Measurements from ENCODE around the gene ZRANB1.

ZRANB1 gene

DNA sequence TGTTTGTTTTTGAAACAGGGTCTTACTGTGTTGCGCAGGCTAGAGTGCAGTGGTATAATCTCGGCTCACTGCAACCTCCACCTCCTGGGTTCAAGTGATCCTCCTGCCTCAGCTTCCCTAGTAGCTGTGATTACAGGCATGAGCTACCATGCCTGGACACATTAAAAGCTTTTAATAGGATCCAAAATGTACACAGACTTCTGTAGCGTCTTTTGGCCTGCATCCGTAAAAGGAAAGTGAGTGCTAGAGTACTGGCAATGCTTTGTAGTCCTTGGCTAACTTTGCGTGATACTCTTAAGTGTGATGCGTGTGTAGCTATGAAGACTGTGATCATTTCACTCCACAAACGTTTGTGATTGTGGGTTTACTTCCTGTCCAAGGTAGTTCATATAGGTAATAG is 13.3 kb downstream of the ZRANB1 start:
- Histone ChIP-seq H3K27me3 (ENCODE audit: insufficient read depth, insufficient read length) (no peaks in the 10 kb centered on the region), H3K36me3 (ENCODE audit: insufficient read depth, insufficient read length, low read length) (no peaks in the 10 kb centered on the region), H3K9me3 (ENCODE audit: insufficient read depth, low read length) (no peaks in the 10 kb centered on the region), H3K4me1 (ENCODE audit: insufficient read depth, insufficient read length) (no peaks in the 10 kb centered on the region), H3K9ac (ENCODE audit: insufficient read length, low read depth) (no peak overlapping the region), H3K4me3 (ENCODE audit: insufficient read length, low read depth) (no peak overlapping the region)
- TF ChIP-seq ZNF274 (IDR thresholded peaks at IDR 0.05; ENCODE audit: low read depth, low read length) = no peak
- no peak for TF ChIP-seq YY1 (IDR thresholded peaks at IDR 0.05; ENCODE audit: insufficient read depth, insufficient read length)
- no peak for TF ChIP-seq SUZ12 (IDR thresholded peaks at IDR 0.05; ENCODE audit: extremely low read depth, insufficient read depth, insufficient read length)
- no peak for DNase-seq (ENCODE audit: low read depth, low spot score)

DNA sequence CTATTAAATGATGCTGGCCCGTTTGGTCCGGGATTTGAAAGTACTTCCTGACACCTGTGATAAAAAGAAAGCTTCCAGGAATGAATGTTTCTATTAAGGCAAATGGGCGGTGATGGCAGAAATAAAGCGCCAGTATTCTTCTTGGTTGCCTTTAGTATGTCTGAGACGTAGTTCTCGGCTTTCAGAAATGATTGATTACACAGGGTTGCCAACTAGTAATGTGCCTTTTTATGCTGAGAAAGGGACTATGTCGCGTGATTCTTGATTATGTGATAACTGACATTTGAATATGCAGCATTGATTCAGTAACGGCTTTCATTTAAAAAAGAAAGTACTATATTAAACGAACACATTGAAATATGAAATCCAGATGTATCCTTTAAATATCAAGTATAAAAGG is 13.9 kb downstream of the ZRANB1 start:
- no peak overlapping the region for H3K4me3 ChIP-seq (ENCODE audit: insufficient read length, low read depth)
- no peaks in the 10 kb centered on the region for H3K27me3 ChIP-seq (ENCODE audit: insufficient read depth, insufficient read length)
- H3K9ac ChIP-seq (ENCODE audit: insufficient read length, low read depth) = no peak overlapping the region
- TF ChIP-seq ZNF274 (IDR thresholded peaks at IDR 0.05; ENCODE audit: low read depth, low read length) (no peak), YY1 (IDR thresholded peaks at IDR 0.05; ENCODE audit: insufficient read depth, insufficient read length) (no peak), SUZ12 (IDR thresholded peaks at IDR 0.05; ENCODE audit: extremely low read depth, insufficient read depth, insufficient read length) (no peak)
- H3K9me3 ChIP-seq (ENCODE audit: insufficient read depth, low read length) = no peaks in the 10 kb centered on the region
- no peaks in the 10 kb centered on the region for H3K36me3 ChIP-seq (ENCODE audit: insufficient read depth, insufficient read length, low read length)
- no peaks in the 10 kb centered on the region for H3K4me1 ChIP-seq (ENCODE audit: insufficient read depth, insufficient read length)
- no peak for DNase-seq (ENCODE audit: low read depth, low spot score)

DNA sequence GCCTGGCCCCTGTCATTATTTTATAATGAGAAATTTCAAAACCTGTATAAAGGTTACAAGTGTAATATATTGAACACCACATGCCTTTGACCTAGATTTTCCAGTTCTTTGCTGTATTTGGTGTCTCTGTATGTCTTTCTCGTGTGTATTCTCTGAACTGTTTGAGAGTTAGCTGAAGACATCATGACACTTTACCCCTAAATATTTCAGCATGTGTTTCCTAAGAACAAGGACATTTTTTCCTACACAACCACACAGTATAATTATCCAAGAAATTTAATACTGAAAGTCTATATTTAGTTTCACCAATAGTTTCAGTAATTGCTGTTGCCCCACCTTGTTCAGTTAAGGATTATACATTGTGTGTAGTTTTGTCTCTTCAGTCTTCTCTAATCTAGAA is 14.8 kb downstream of the ZRANB1 start:
- H3K9ac ChIP-seq (ENCODE audit: insufficient read length, low read depth) = no peak overlapping the region
- no peak overlapping the region for H3K4me3 ChIP-seq (ENCODE audit: insufficient read length, low read depth)
- H3K27me3 ChIP-seq (ENCODE audit: insufficient read depth, insufficient read length) = no peaks in the 10 kb centered on the region
- no peaks in the 10 kb centered on the region for H3K4me1 ChIP-seq (ENCODE audit: insufficient read depth, insufficient read length)
- H3K9me3 ChIP-seq (ENCODE audit: insufficient read depth, low read length) = no peaks in the 10 kb centered on the region
- no peak for DNase-seq (ENCODE audit: low read depth, low spot score)
- H3K36me3 ChIP-seq (ENCODE audit: insufficient read depth, insufficient read length, low read length) = no peaks in the 10 kb centered on the region
- TF ChIP-seq ZNF274 (IDR thresholded peaks at IDR 0.05; ENCODE audit: low read depth, low read length) (no peak), SUZ12 (IDR thresholded peaks at IDR 0.05; ENCODE audit: extremely low read depth, insufficient read depth, insufficient read length) (no peak), YY1 (IDR thresholded peaks at IDR 0.05; ENCODE audit: insufficient read depth, insufficient read length) (no peak)

DNA sequence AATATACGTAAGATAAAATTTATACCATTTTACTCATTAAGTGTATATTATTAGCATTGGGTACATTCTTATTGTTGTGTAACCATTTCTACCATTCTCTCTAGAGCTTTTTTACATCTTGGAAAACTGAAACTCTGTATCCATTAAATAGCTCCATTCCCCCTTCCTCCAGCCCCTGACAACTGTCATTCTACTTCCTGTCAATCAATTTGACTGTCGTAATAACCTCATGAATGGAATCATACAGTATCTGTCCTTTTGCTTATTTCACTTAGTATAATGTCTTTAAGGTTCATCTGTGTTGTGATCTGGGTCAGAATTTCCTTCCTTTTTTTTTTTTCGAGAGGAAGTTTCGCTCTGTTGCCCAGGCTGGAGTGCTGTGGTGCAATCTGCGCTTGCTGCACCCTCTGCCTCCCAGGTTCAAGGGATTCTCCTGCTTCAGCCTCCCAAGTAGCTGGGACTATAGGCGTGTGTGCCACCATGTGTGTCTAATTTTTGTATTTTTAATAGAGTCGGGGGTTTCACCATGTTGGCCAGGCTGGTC is 15.6 kb downstream of the ZRANB1 start:
- Histone ChIP-seq H3K9ac (ENCODE audit: insufficient read length, low read depth) (no peak overlapping the region), H3K9me3 (ENCODE audit: insufficient read depth, low read length) (no peaks in the 10 kb centered on the region), H3K4me3 (ENCODE audit: insufficient read length, low read depth) (no peak overlapping the region), H3K36me3 (ENCODE audit: insufficient read depth, insufficient read length, low read length) (peaks cover 4% of the 10 kb centered on the region), H3K27me3 (ENCODE audit: insufficient read depth, insufficient read length) (no peaks in the 10 kb centered on the region), H3K4me1 (ENCODE audit: insufficient read depth, insufficient read length) (no peaks in the 10 kb centered on the region)
- TF ChIP-seq YY1 (IDR thresholded peaks at IDR 0.05; ENCODE audit: insufficient read depth, insufficient read length) = no peak
- no peak for TF ChIP-seq SUZ12 (IDR thresholded peaks at IDR 0.05; ENCODE audit: extremely low read depth, insufficient read depth, insufficient read length)
- no peak for TF ChIP-seq ZNF274 (IDR thresholded peaks at IDR 0.05; ENCODE audit: low read depth, low read length)
- DNase-seq (ENCODE audit: low read depth, low spot score) = no peak

DNA sequence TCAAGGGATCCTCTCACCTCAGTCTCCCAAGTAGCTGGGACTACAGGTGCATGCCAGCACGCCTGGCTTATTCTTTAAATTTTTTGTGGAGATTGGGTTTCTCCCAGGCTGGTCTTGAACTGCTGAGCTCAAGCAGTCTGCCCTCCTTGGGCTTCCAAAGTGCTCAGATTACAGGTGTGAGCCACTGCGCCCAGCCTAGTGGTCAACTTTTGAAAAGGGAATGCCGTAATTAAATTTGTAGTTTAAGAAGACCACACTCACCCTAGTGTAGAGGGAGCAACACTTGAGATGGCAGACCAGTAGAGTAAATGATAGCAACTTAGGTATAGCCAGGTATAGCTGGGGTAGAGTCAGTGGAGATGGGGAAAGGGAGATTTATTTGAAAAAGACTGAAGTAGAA is 17.6 kb downstream of the ZRANB1 start:
- H3K36me3 ChIP-seq (ENCODE audit: insufficient read depth, insufficient read length, low read length) = peaks cover 5% of the 10 kb centered on the region
- H3K27me3 ChIP-seq (ENCODE audit: insufficient read depth, insufficient read length) = no peaks in the 10 kb centered on the region
- H3K9me3 ChIP-seq (ENCODE audit: insufficient read depth, low read length) = no peaks in the 10 kb centered on the region
- no peak overlapping the region for H3K9ac ChIP-seq (ENCODE audit: insufficient read length, low read depth)
- TF ChIP-seq YY1 (IDR thresholded peaks at IDR 0.05; ENCODE audit: insufficient read depth, insufficient read length) (no peak), SUZ12 (IDR thresholded peaks at IDR 0.05; ENCODE audit: extremely low read depth, insufficient read depth, insufficient read length) (no peak), ZNF274 (IDR thresholded peaks at IDR 0.05; ENCODE audit: low read depth, low read length) (no peak)
- no peaks in the 10 kb centered on the region for H3K4me1 ChIP-seq (ENCODE audit: insufficient read depth, insufficient read length)
- H3K4me3 ChIP-seq (ENCODE audit: insufficient read length, low read depth) = no peak overlapping the region
- no peak for DNase-seq (ENCODE audit: low read depth, low spot score)

DNA sequence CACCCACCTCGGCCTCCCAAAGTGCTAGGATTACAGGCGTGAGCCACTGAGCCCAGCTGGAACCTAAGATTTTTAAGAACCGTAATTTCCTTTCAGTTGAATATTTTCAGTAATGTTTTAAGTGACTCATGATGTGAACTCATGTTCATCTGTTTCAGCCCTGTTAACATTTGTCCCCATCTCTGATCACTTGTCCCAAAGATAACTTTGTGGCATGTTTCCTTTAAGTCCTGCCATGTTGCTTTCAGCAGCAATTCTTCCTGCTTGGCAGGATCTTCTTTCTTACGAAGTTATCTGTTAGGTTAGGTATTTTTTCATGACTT is 19.3 kb downstream of the ZRANB1 start:
- Histone ChIP-seq H3K9ac (ENCODE audit: insufficient read length, low read depth) (no peak overlapping the region), H3K27me3 (ENCODE audit: insufficient read depth, insufficient read length) (no peaks in the 10 kb centered on the region), H3K36me3 (ENCODE audit: insufficient read depth, insufficient read length, low read length) (peaks cover 7% of the 10 kb centered on the region), H3K4me1 (ENCODE audit: insufficient read depth, insufficient read length) (no peaks in the 10 kb centered on the region), H3K4me3 (ENCODE audit: insufficient read length, low read depth) (no peak overlapping the region), H3K9me3 (ENCODE audit: insufficient read depth, low read length) (no peaks in the 10 kb centered on the region)
- no peak for DNase-seq (ENCODE audit: low read depth, low spot score)
- TF ChIP-seq YY1 (IDR thresholded peaks at IDR 0.05; ENCODE audit: insufficient read depth, insufficient read length) (no peak), SUZ12 (IDR thresholded peaks at IDR 0.05; ENCODE audit: extremely low read depth, insufficient read depth, insufficient read length) (no peak), ZNF274 (IDR thresholded peaks at IDR 0.05; ENCODE audit: low read depth, low read length) (no peak)

DNA sequence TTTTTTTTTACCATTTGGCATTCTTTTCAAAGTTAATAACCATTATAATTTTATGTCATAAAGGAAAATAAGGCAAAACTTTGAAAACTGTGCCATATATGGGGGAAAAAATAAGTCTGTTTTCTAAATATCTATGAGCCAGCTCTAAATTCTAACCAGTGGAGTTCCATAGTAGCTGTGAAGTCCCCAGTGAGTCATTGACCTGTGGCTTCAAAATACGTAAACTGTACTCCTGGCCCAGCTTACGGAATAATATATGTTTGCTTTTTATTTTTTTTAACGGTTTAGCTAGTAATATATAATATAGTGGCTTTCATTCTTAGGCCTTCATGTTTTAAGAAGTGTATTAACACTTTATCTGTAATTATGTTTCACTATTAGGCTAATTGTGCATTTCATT is 20.5 kb downstream of the ZRANB1 start:
- no peaks in the 10 kb centered on the region for H3K9me3 ChIP-seq (ENCODE audit: insufficient read depth, low read length)
- H3K9ac ChIP-seq (ENCODE audit: insufficient read length, low read depth) = no peak overlapping the region
- no peak overlapping the region for H3K4me3 ChIP-seq (ENCODE audit: insufficient read length, low read depth)
- no peaks in the 10 kb centered on the region for H3K27me3 ChIP-seq (ENCODE audit: insufficient read depth, insufficient read length)
- no peak for DNase-seq (ENCODE audit: low read depth, low spot score)
- peaks cover 20% of the 10 kb centered on the region for H3K36me3 ChIP-seq (ENCODE audit: insufficient read depth, insufficient read length, low read length)
- TF ChIP-seq ZNF274 (IDR thresholded peaks at IDR 0.05; ENCODE audit: low read depth, low read length) (no peak), SUZ12 (IDR thresholded peaks at IDR 0.05; ENCODE audit: extremely low read depth, insufficient read depth, insufficient read length) (no peak)
- H3K4me1 ChIP-seq (ENCODE audit: insufficient read depth, insufficient read length) = no peaks in the 10 kb centered on the region

Measured in NT2/D1 (cell line).